GM12878 (cell line): ENCODE measurements around the gene IQGAP3. TPM values are rescaled to one million over a fixed set of nuclear protein-coding genes. Genes with fewer than 3 reads are reported as not detected.

Source experiments
- ATAC-seq: fragments of 200-7000 bp; cut with Tn5 transposase; 3 replicates; pipeline ENCODE4 v1.9.1; 2020; ENCODE audit warnings: mild to moderate bottlenecking, moderate library complexity
- BruUV-seq: library from RNA; stranded (reverse); fragments of 400-500 nt; replicated peaks from 2 replicates; lab custom pipeline; 2021; lab: Mats Ljungman, UMichigan
- CTCF ChIA-PET: fragments of 300-600 bp; sonication (Branson Sonifier 250); formaldehyde crosslinking; extraction: SDS; loops from one replicate; lab custom pipeline; 2021; ENCODE audit warnings: inconsistent platforms; lab: Yijun Ruan, JAX
- POLR2A ChIA-PET: fragments of 350-600 bp; formaldehyde crosslinking; extraction: SDS; loops from one replicate; lab custom pipeline; 2021; ENCODE audit warnings: inconsistent platforms; lab: Charles Lee
- RAD21 ChIA-PET: fragments of 300-600 bp; sonication (Branson Sonifier 250); formaldehyde crosslinking; loops from one replicate; lab custom pipeline; 2023; ENCODE audit warnings: antibody characterized with exemption; ENCODE audit not compliant: unreplicated experiment; lab: Charles Lee
- SMC1A ChIA-PET: fragments of 300-600 bp; sonication (Branson Sonifier 250); formaldehyde crosslinking; loops from one replicate; lab custom pipeline; 2023; ENCODE audit not compliant: unreplicated experiment, uncharacterized antibody; lab: Charles Lee
- DNase-seq: peaks from one replicate; pipeline ENCODE4 v3.0.0-alpha.2; 2011; ENCODE audit warnings: low read depth, low spot score
- FAIRE-seq: peaks from 3 replicates; lab custom pipeline; 2011; peaks lifted over from hg19 to GRCh38; lab: Jason Lieb, UNC
- H2AFZ ChIP-seq: 2 replicates; pipeline ENCODE4 v1.6.0; 2011; ENCODE audit warnings: low read depth, low read length, control low read depth; ENCODE audit not compliant: control insufficient read depth
- H3K27ac ChIP-seq: 2 replicates; pipeline ENCODE4 v1.5.1; 2011; ENCODE audit warnings: control low read depth; ENCODE audit not compliant: control insufficient read depth, insufficient read depth
- H3K27me3 ChIP-seq, 2 experiments: replicated peaks in 1 of 2; 2 replicates each; pipeline versions ENCODE4 v1.6.0 to v1.6.1; 2011; ENCODE audit warnings: low read length in 1 of 2; ENCODE audit not compliant: control insufficient read depth in 2 of 2, insufficient read depth in 2 of 2
- H3K36me3 ChIP-seq, 2 experiments: 2 replicates each; pipeline ENCODE4 v1.5.1; 2011; ENCODE audit warnings: low read length in 1 of 2; ENCODE audit not compliant: control insufficient read depth in 2 of 2, insufficient read depth in 2 of 2
- H3K4me1 ChIP-seq: 2 replicates; pipeline ENCODE4 v1.6.1; 2011; ENCODE audit warnings: mild to moderate bottlenecking, low read length, moderate library complexity, mixed read lengths; ENCODE audit not compliant: control insufficient read depth, insufficient read depth
- H3K4me2 ChIP-seq: 2 replicates; pipeline ENCODE4 v1.6.0; 2011; ENCODE audit warnings: control low read depth; ENCODE audit not compliant: control insufficient read depth, insufficient read depth
- H3K4me3 ChIP-seq: fragments of 200-600 bp; sonication (generic); 2 replicates; pipeline ENCODE4 v1.5.1; 2016
- H3K79me2 ChIP-seq: 2 replicates; pipeline ENCODE4 v1.6.0; 2011; ENCODE audit warnings: low read length; ENCODE audit not compliant: control insufficient read depth, insufficient read depth
- H3K9ac ChIP-seq: 2 replicates; pipeline ENCODE4 v1.8.0; 2011; ENCODE audit warnings: low read length, control low read depth, mixed read lengths; ENCODE audit not compliant: control insufficient read depth, insufficient read depth
- H3K9me3 ChIP-seq: replicated peaks from 3 replicates; pipeline ENCODE4 v1.5.1; 2011; ENCODE audit warnings: mild to moderate bottlenecking, low read length; ENCODE audit not compliant: control insufficient read depth, insufficient read depth
- H4K20me1 ChIP-seq: 2 replicates; pipeline ENCODE4 v1.6.0; 2011; ENCODE audit not compliant: control insufficient read depth, insufficient read depth
- ATF7 ChIP-seq: fragments of 450-650 bp; IDR thresholded peaks from 2 replicates; pipeline ENCODE4 v1.6.1; 2016; ENCODE audit warnings: low read depth, mild to moderate bottlenecking
- EED ChIP-seq: sonication (generic); IDR thresholded peaks from 2 replicates; pipeline ENCODE4 v1.6.1; 2016; ENCODE audit warnings: antibody characterized with exemption, low read depth
- RUNX3 ChIP-seq: IDR thresholded peaks from 2 replicates; pipeline ENCODE4 v1.6.1; 2012; ENCODE audit warnings: low read length, inconsistent platforms
- TCF3 ChIP-seq: IDR thresholded peaks from 2 replicates; pipeline ENCODE4 v1.6.1; 2012; ENCODE audit warnings: low read depth, mild to moderate bottlenecking, low read length, borderline replicate concordance; ENCODE audit not compliant: insufficient read depth
- WGBS: methylation state at CpG from one replicate; pipeline ENCODE4 v1.1.6; 2016; ENCODE audit warnings: low lambda C conversion rate; ENCODE audit not compliant: insufficient replicate concordance, insufficient coverage; ENCODE audit errors: missing lambda C conversion rate; 5-methylcytosine and 5-hydroxymethylcytosine counted together
- in situ Hi-C: fragments of 300-500 bp; cut with MboI; formaldehyde crosslinking; loops from 9 replicates; pipeline ENCODE4 v1.14.3; 2018; ENCODE audit warnings: mixed read lengths
- intact Hi-C: fragments of 100-400 bp; cut with micrococcal nuclease; formaldehyde crosslinking; loops from one replicate; pipeline ENCODE4 v1.14.2; 2022; ENCODE audit not compliant: unreplicated experiment
- polyA plus RNA-seq, 11 experiments: library from polyadenylated mRNA; depleted of rRNA in 4 of 11; unstranded in 6 of 11; stranded (reverse) in 5 of 11; fragments of >200 nt; fragmentation: Nextera tagmentation in 4 of 11; fragmentation: Illumina TruSeq in 1 of 11; extraction: Ambion mirVana in 4 of 11; extraction: Trizol in 1 of 11; gene quantifications; 1 replicate in 1 of 11; 2 replicates in 10 of 11; pipeline versions ENCODE4 v1.2.1 to v1.2.3, GENCODE V29; 2011 to 2016; ENCODE audit warnings: inconsistent platforms in 2 of 11, missing spikeins in 2 of 11, low read depth in 1 of 11
- total RNA-seq, 4 experiments: library from RNA; depleted of rRNA in 3 of 4; stranded (reverse); fragments of >200 nt in 3 of 4; fragmentation: Illumina TruSeq in 1 of 4; extraction: Trizol in 1 of 4; gene quantifications; 2 replicates each; pipeline versions ENCODE4 v1.2.1 to v1.2.3, GENCODE V29; 2013 to 2021
- TF ChIP-seq, protein P1 (sequence below): IDR thresholded peaks from 2 replicates; pipeline ENCODE4 v1.6.1; 2011; ENCODE audit warnings: low read depth, mild to moderate bottlenecking, low read length, moderate library complexity, borderline replicate concordance; ENCODE audit errors: extremely low read depth
- TF ChIP-seq, protein P2 (sequence below): fragments of 450-650 bp; IDR thresholded peaks from 2 replicates; pipeline ENCODE4 v1.6.1; 2018; ENCODE audit warnings: mild to moderate bottlenecking, low read depth, moderate library complexity; ENCODE audit not compliant: partially characterized antibody

The IQGAP3 gene
- total and polyA plus RNA-seq, 10 of the 15 experiments (the other 5 are each of a cell fraction or from before 2014, with no cell fraction given): 1.1 to 10.7 (median 7.9) TPM

DNA sequence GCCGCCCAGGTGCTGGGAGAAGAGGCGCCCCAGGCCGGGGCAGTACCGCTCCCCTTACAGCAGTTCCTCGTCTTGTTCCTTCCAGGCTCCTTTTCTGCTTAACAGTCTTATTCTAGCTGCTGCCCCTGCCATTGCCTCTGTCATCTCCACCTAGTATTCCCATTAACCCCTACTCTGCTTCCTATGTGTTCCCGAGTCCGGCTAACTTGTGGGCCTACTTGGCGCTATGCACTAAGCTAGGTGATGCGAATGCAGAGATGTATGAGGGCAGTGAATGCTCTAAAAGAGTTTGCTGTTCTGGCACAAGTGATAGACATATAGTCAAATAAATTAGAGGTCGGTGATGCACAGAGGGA, 276 bp upstream of the IQGAP3 start:
- peak overlapping the region; percentile 64 for H2AFZ ChIP-seq
- in situ Hi-C loops (no loop called here), intact Hi-C loops (loop anchor here (2.0 kb wide), 1 partner anchor 116 kb away; no protein-coding TSS in a partner anchor)
- 42% methylated on average over 10 of the region's 10 CpGs for WGBS
- H3K9ac ChIP-seq: no peak overlapping the region; the same call in 1 of the 2 replicates
- TF ChIP-seq TCF3: 0 out of 2 replicates have a peak, but pooled peaks have one; percentile 47
- TF ChIP-seq EED: 0 out of 2 replicates have a peak, but pooled peaks have one; percentile 26
- TF ChIP-seq, protein P1, sequence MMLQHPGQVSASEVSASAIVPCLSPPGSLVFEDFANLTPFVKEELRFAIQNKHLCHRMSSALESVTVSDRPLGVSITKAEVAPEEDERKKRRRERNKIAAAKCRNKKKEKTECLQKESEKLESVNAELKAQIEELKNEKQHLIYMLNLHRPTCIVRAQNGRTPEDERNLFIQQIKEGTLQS: no peak
- 0 out of 2 replicates have a peak, but pooled peaks cover 3% of the 10 kb centered on the region for H3K4me1 ChIP-seq
- RAD21 ChIA-PET: no interaction called here
- SMC1A ChIA-PET: interaction anchor here (1.4 to 1.7 kb wide), 3 partner anchors 64 to 88 kb away, joined by 3 to 5 read pairs (median 4); no protein-coding TSS in a partner anchor
- no peak for DNase-seq
- no peaks in the 10 kb centered on the region for H4K20me1 ChIP-seq
- H3K9me3 ChIP-seq: no peaks in the 10 kb centered on the region
- no peaks in the 10 kb centered on the region for H3K36me3 ChIP-seq
- no peaks in the 10 kb centered on the region; a peak in 1 of 4 replicates for H3K27me3 ChIP-seq
- no peak for FAIRE-seq
- peak overlapping the region; percentile 73 for H3K4me3 ChIP-seq
- H3K79me2 ChIP-seq: no peaks in the 10 kb centered on the region
- CTCF ChIA-PET: interaction anchor here (0.6 to 2.7 kb wide), 7 partner anchors 9 to 187 kb away, joined by 3 to 16 read pairs (median 3); partner anchors contain the start of gene GPATCH4
- H3K4me2 ChIP-seq: peak overlapping the region; percentile 84
- BruUV-seq: no TSS peak
- POLR2A ChIA-PET: no interaction called here
- no peak overlapping the region for H3K27ac ChIP-seq
- no peak for ATAC-seq

DNA sequence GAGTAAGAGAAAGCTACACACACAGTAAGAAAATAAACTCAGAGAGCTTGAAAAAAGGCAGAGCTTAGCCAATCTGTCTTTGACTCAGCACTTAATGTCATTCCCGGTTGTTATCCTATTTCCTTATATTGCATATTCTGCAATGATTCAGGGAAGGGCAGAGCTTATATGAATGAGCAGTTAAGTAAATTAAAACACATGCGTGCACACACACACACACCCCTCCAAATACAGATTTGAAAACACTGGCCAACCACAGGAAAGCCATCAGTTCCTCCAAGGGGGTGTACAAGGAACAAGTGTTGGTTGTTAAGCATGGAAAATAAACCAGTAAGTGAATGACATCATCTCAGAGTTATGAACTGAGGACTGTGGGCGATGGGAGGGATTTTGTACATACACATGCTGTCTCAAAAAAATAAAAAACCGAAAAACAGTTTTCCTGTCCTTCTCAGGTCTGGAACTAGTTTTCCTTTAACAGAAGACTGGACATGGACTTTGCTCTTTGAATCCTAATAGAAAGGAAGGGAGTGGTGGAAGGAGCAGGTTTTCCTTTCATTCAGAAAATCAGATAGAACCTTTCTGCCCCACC, 1.0 kb downstream of the IQGAP3 start:
- FAIRE-seq (no peak), DNase-seq (no peak), ATAC-seq (no peak)
- no peaks in the 10 kb centered on the region for H4K20me1 ChIP-seq
- peak overlapping the region; percentile 73 for H3K4me3 ChIP-seq
- POLR2A ChIA-PET: interaction anchor here (0.6 to 1.4 kb wide), 4 partner anchors 70 to 129 kb away, joined by 4 to 5 read pairs (median 4); partner anchors contain the start of gene MEF2D
- no peaks in the 10 kb centered on the region for H3K79me2 ChIP-seq
- TF ChIP-seq RUNX3: peak; percentile 23; the same call in 1 of the 2 replicates
- TF ChIP-seq, protein P2, sequence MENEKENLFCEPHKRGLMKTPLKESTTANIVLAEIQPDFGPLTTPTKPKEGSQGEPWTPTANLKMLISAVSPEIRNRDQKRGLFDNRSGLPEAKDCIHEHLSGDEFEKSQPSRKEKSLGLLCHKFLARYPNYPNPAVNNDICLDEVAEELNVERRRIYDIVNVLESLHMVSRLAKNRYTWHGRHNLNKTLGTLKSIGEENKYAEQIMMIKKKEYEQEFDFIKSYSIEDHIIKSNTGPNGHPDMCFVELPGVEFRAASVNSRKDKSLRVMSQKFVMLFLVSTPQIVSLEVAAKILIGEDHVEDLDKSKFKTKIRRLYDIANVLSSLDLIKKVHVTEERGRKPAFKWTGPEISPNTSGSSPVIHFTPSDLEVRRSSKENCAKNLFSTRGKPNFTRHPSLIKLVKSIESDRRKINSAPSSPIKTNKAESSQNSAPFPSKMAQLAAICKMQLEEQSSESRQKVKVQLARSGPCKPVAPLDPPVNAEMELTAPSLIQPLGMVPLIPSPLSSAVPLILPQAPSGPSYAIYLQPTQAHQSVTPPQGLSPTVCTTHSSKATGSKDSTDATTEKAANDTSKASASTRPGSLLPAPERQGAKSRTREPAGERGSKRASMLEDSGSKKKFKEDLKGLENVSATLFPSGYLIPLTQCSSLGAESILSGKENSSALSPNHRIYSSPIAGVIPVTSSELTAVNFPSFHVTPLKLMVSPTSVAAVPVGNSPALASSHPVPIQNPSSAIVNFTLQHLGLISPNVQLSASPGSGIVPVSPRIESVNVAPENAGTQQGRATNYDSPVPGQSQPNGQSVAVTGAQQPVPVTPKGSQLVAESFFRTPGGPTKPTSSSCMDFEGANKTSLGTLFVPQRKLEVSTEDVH: no peak
- TF ChIP-seq ATF7: peak; percentile 64
- H3K4me1 ChIP-seq: 0 out of 2 replicates have a peak, but pooled peaks cover 3% of the 10 kb centered on the region
- SMC1A ChIA-PET: interaction anchor here (0.7 to 2.6 kb wide), 14 partner anchors 12 to 90 kb away, joined by 3 to 8 read pairs (median 3); partner anchors contain the start of genes MEF2D and NAXE
- peak overlapping the region; percentile 84 for H3K4me2 ChIP-seq
- intact Hi-C loops: no loop called here
- peak overlapping the region; percentile 64; the same call in 1 of the 2 replicates for H3K9ac ChIP-seq
- CTCF ChIA-PET: interaction anchor here (0.6 to 2.7 kb wide), 14 partner anchors 10 to 1208 kb away, joined by 3 to 16 read pairs (median 4); partner anchors contain the start of genes GPATCH4 and HAPLN2
- H3K27ac ChIP-seq: no peak overlapping the region
- H3K9me3 ChIP-seq: no peaks in the 10 kb centered on the region
- H3K27me3 ChIP-seq: no peaks in the 10 kb centered on the region; a peak in 1 of 4 replicates
- no peaks in the 10 kb centered on the region for H3K36me3 ChIP-seq
- 62% methylated on average over 4 of the region's 4 CpGs for WGBS
- in situ Hi-C loops: no loop called here
- no peak overlapping the region; the same call in 1 of the 2 replicates for H2AFZ ChIP-seq
- no TSS peak for BruUV-seq
- RAD21 ChIA-PET: interaction anchor here (0.5 to 1.9 kb wide), 7 partner anchors 11 to 235 kb away, joined by 3 to 8 read pairs (median 4); partner anchors contain the start of gene MEF2D
